ENCODE measurements around the gene CEBPA. TPM values are rescaled to one million over a fixed set of nuclear protein-coding genes. Genes with fewer than 3 reads are reported as not detected.

Gene CEBPA
- total RNA-seq, 2 experiments from 2014 or later: 2.1 to 2.5 TPM

DNA sequence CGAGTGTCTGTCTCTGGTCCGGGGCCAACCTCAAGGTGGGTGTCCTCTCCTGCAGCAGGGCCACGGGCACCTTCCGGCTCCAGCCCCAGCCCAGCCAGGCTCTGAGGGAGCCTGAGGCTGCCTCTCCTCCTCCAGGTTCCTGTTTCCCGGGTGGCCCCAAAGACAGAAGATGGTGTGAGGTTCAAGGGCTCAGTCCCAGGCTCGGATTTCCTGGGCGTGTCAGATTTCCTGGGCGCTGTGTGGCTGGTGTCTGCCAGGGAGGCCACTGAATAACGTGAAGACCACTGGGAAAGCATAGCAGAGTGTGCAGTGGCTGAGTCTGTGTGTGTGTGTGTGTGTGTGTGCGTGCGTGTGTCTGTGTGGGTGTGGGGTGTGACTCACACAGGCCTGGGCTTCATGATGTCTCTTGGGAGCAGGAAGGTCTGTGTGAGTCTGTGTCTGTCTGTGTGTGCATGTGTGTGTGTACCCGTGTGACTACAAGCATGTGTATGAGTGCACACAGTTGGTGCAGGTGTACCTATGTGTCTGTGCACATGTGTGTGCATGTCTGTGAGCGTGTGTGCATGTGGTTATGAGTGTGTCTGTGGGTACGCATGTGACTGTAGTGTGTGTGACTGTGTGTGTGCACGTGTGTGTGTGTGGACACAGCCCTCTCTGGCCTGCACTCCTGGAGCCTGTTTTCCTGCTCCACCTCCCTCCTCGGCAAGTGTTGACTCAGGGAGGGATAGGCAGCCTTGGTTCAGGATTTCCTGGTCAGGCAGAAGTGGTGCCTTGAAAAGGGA, 28.3 kb downstream of the CEBPA start:
- Histone ChIP-seq H3K4me2 (ENCODE audit: low read length) (no peak overlapping the region), H3K27ac (ENCODE audit: low read depth, low read length, poor library complexity, severe bottlenecking) (no peak overlapping the region), H3K4me1 (ENCODE audit: insufficient read depth, low read length, poor library complexity, severe bottlenecking) (no peaks in the 10 kb centered on the region), H2AFZ (ENCODE audit: low read length) (no peak overlapping the region), H3K36me3 (ENCODE audit: insufficient read depth, low read length) (no peaks in the 10 kb centered on the region), H3K4me3 (ENCODE audit: low read depth, low read length, poor library complexity, severe bottlenecking) (no peak overlapping the region), H3K9me3 (ENCODE audit: low read length) (no peaks in the 10 kb centered on the region), H3K9me2 (ENCODE audit: insufficient read depth, low read length) (no peaks in the 10 kb centered on the region), H3K79me2 (ENCODE audit: insufficient read depth, low read depth, low read length) (no peaks in the 10 kb centered on the region), H4K20me1 (ENCODE audit: insufficient read depth, low read length) (no peaks in the 10 kb centered on the region)
- no TSS peak for BruUV-seq (replicated peaks)
- no peak for DNase-seq (ENCODE audit: low spot score)
- TF ChIP-seq EZH2phosphoT487 (IDR thresholded peaks at IDR 0.05; ENCODE audit: borderline replicate concordance, low read depth, low read length): no peak
- TF ChIP-seq, protein P1, sequence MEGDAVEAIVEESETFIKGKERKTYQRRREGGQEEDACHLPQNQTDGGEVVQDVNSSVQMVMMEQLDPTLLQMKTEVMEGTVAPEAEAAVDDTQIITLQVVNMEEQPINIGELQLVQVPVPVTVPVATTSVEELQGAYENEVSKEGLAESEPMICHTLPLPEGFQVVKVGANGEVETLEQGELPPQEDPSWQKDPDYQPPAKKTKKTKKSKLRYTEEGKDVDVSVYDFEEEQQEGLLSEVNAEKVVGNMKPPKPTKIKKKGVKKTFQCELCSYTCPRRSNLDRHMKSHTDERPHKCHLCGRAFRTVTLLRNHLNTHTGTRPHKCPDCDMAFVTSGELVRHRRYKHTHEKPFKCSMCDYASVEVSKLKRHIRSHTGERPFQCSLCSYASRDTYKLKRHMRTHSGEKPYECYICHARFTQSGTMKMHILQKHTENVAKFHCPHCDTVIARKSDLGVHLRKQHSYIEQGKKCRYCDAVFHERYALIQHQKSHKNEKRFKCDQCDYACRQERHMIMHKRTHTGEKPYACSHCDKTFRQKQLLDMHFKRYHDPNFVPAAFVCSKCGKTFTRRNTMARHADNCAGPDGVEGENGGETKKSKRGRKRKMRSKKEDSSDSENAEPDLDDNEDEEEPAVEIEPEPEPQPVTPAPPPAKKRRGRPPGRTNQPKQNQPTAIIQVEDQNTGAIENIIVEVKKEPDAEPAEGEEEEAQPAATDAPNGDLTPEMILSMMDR (conservative IDR thresholded peaks at IDR 0.05; ENCODE audit: low read length): no peak
- intact Hi-C loops (cut with micrococcal nuclease; ENCODE audit: unreplicated experiment): no loop called here
- ChIA-PET CTCF (ENCODE audit: unreplicated experiment) (no interaction called here), POLR2A (no interaction called here)

DNA sequence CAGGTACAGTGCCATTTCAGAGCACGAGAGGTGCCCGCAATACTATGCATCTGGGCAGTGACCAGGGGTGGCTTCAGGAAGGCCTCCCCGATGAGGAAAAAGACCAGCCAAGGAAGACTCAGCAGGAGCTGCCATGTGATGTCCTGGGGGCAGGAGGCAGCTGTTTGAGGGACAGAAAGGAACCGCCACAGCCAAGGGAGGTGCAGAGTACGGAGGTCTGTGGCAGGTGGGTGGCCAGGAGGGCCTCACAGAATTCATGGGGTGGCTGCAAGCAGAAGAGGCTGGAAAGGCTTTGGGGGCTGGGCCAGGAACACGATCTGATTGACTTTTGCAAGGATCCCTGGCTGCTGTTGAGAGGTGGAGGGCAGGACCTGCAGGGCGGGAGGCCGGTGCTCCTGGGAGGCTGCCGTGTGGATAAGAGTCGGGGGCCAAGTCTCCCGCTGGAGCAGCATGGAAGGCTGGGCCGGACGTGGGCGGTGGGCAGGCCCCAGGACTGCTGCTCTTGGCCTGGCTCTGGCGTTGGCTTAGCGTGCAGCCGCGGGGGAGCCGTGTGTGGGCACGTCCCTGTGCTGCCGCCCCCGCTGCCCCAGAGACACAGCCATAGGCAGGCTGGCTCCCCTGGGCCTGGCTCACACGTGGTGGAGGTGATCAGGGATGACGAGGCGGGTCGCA, 29.1 kb downstream of the CEBPA start:
- no TSS peak for BruUV-seq (replicated peaks)
- ChIA-PET CTCF (ENCODE audit: unreplicated experiment) (no interaction called here), POLR2A (no interaction called here)
- Histone ChIP-seq H3K4me2 (ENCODE audit: low read length) (no peak overlapping the region), H3K27ac (ENCODE audit: low read depth, low read length, poor library complexity, severe bottlenecking) (no peak overlapping the region), H4K20me1 (ENCODE audit: insufficient read depth, low read length) (no peaks in the 10 kb centered on the region), H3K4me1 (ENCODE audit: insufficient read depth, low read length, poor library complexity, severe bottlenecking) (no peaks in the 10 kb centered on the region), H3K4me3 (ENCODE audit: low read depth, low read length, poor library complexity, severe bottlenecking) (no peak overlapping the region), H3K79me2 (ENCODE audit: insufficient read depth, low read depth, low read length) (no peaks in the 10 kb centered on the region), H3K36me3 (ENCODE audit: insufficient read depth, low read length) (no peaks in the 10 kb centered on the region), H2AFZ (ENCODE audit: low read length) (no peak overlapping the region), H3K9me2 (ENCODE audit: insufficient read depth, low read length) (no peaks in the 10 kb centered on the region), H3K9me3 (ENCODE audit: low read length) (no peaks in the 10 kb centered on the region)
- TF ChIP-seq, protein P1 (conservative IDR thresholded peaks at IDR 0.05; ENCODE audit: low read length): no peak
- TF ChIP-seq EZH2phosphoT487 (IDR thresholded peaks at IDR 0.05; ENCODE audit: borderline replicate concordance, low read depth, low read length): no peak
- intact Hi-C loops (cut with micrococcal nuclease; ENCODE audit: unreplicated experiment): no loop called here
- no peak for DNase-seq (ENCODE audit: low spot score)

Data from OCI-LY7 (cell line).